ENCODE measurements around the gene ZNF416. TPM values are rescaled to one million over a fixed set of nuclear protein-coding genes. Genes with fewer than 3 reads are reported as not detected.

Gene ZNF416
- total and polyA plus RNA-seq, 2 donors (not counting 1 experiment from before 2014, with no cell fraction given): 1.6 to 13.9 TPM

DNA sequence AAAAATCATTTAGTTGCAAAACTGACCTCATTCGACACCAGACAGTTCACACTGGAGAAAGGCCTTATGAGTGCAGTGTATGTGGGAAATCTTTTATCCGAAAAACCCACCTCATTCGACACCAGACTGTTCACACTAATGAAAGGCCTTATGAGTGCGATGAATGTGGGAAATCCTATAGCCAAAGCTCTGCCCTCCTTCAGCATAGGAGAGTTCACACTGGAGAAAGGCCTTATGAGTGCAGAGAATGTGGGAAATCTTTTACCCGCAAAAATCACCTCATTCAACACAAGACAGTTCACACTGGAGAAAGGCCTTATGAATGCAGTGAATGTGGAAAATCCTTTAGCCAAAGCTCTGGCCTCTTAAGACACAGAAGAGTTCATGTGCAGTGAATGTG is 28.2 kb upstream of the ZNF416 start:
- no peak overlapping the region for H3K4me3 ChIP-seq (ENCODE audit: control extremely low read depth in 1 of 5, extremely low read depth in 1 of 5, insufficient read depth in 1 of 5, low read depth in 2 of 5, low read length in 4 of 5)
- peaks cover 0 to 11% (median 8%) of the 10 kb centered on the region in 3 donors for H3K9me3 ChIP-seq (ENCODE audit: control extremely low read depth in 1 of 3, control insufficient read depth in 2 of 3, insufficient read depth in 1 of 3, low read length in 2 of 3)
- WGBS (ENCODE audit: insufficient coverage): no CpG with 5 or more reads among the region's 5 CpGs
- Mint-ChIP-seq H3K9me3 (ENCODE audit: insufficient read depth) (peaks cover 2% of the 10 kb centered on the region), H3K27ac (no peak overlapping the region), H3K4me3 (no peak overlapping the region), H3K4me1 (no peaks in the 10 kb centered on the region), H3K27me3 (no peaks in the 10 kb centered on the region)
- intact Hi-C loops (cut with micrococcal nuclease): no loop called here
- no peaks in the 10 kb centered on the region for H3K27me3 ChIP-seq (replicated peaks in 1 of 4; ENCODE audit: control extremely low read depth in 1 of 4, control insufficient read depth in 3 of 4, insufficient read depth in 4 of 4, low read length in 3 of 4)
- ATAC-seq (ENCODE audit: low read depth) (no peak), DNase-seq (no peak)
- no peak overlapping the region for H2AFZ ChIP-seq (ENCODE audit: insufficient read depth, low read depth, low read length, poor library complexity, severe bottlenecking)
- CTCF ChIA-PET: interaction anchor here (0.7 kb wide), 2 partner anchors 16 to 463 kb away, joined by 3 to 4 read pairs; no protein-coding TSS in a partner anchor
- no peak overlapping the region for H3K4me2 ChIP-seq (replicated peaks; ENCODE audit: low read depth, low read length, poor library complexity, severe bottlenecking)
- peaks cover 6 to 40% of the 10 kb centered on the region in 2 experiments for H3K36me3 ChIP-seq (replicated peaks in 1 of 2; ENCODE audit: control extremely low read depth in 1 of 2, control insufficient read depth in 1 of 2, extremely low read depth in 1 of 2, insufficient read depth in 2 of 2, low read length in 1 of 2)
- no peak overlapping the region for H3K27ac ChIP-seq (ENCODE audit: low read length in 2 of 2)
- no peaks in the 10 kb centered on the region for H4K20me1 ChIP-seq (ENCODE audit: control insufficient read depth, insufficient read depth, low read length, poor library complexity, severe bottlenecking)
- no peak overlapping the region for H3K9ac ChIP-seq (ENCODE audit: low read length)
- TF ChIP-seq, protein P1, sequence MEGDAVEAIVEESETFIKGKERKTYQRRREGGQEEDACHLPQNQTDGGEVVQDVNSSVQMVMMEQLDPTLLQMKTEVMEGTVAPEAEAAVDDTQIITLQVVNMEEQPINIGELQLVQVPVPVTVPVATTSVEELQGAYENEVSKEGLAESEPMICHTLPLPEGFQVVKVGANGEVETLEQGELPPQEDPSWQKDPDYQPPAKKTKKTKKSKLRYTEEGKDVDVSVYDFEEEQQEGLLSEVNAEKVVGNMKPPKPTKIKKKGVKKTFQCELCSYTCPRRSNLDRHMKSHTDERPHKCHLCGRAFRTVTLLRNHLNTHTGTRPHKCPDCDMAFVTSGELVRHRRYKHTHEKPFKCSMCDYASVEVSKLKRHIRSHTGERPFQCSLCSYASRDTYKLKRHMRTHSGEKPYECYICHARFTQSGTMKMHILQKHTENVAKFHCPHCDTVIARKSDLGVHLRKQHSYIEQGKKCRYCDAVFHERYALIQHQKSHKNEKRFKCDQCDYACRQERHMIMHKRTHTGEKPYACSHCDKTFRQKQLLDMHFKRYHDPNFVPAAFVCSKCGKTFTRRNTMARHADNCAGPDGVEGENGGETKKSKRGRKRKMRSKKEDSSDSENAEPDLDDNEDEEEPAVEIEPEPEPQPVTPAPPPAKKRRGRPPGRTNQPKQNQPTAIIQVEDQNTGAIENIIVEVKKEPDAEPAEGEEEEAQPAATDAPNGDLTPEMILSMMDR (IDR thresholded peaks at IDR 0.05): no peak
- TF ChIP-seq EZH2 (IDR thresholded peaks at IDR 0.05; ENCODE audit: borderline replicate concordance, insufficient read depth, low read depth, low read length, poor library complexity, severe bottlenecking): no peak
- no peaks in the 10 kb centered on the region for H3K79me2 ChIP-seq (ENCODE audit: control insufficient read depth, insufficient read depth, low read length)
- no peaks in the 10 kb centered on the region for H3K4me1 ChIP-seq (ENCODE audit: control insufficient read depth in 2 of 2, insufficient read depth in 2 of 2, low read length in 2 of 2)
- POLR2A ChIA-PET: no interaction called here

DNA sequence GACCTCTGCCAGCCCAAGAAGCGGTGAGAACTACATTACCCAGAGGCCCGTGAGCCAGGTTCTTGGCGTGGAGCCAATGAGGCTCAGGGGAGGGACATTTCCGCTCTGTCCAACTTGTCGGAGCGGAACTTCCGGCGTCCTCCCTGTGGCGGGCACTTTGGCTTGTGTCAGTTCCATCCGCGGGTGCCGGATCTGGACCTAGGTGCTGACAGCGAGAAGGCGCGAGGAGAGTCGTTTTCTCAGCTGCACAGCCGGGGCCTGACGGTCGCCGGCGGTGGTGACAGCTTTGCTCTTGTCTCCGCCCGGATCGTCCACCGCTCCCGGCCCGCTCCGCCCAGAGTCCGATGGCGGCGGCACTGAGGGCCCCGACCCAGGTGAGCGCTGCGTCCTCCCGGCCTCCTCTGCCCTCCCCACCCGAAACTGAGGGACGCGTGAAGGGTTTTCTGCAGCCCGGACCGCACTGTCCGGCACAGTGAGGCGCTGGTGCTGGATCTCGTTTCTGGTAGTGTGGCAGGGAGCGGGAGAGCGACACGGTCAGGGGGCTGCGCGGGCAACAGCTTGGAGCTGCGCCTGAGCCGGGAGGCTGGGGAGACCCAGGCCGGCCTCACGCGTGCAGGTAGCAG is 21.2 kb upstream of the ZNF416 start, which contains the start of gene ZNF530:
TSS of gene ZNF530 (plus strand) at position 125 of the 623 bp plus-strand sequence. CDS start 4,461 bp downstream, outside the sequence.
- intact Hi-C loops (cut with micrococcal nuclease): loop anchor here (1.0 to 5.0 kb wide), 5 partner anchors 14 to 247 kb away; partner anchors contain the start of genes ZNF134, ZNF211, ZNF416 and ZNF587
- DNase-seq (peak; percentile 88), ATAC-seq (ENCODE audit: low read depth) (peak; percentile 99)
- no peaks in the 10 kb centered on the region for H3K27me3 ChIP-seq (replicated peaks in 1 of 4; ENCODE audit: control extremely low read depth in 1 of 4, control insufficient read depth in 3 of 4, insufficient read depth in 4 of 4, low read length in 3 of 4)
- CTCF ChIA-PET: interaction anchor here (1.3 kb wide), 1 partner anchor 14 kb away, joined by 3 read pairs; the partner anchor contains the start of gene ZNF134
- H3K79me2 ChIP-seq (ENCODE audit: control insufficient read depth, insufficient read depth, low read length): peaks cover 13% of the 10 kb centered on the region
- peak within 1 kb of the TSS; percentile 44 to 81 (median 77) for H3K4me3 ChIP-seq (ENCODE audit: control extremely low read depth in 1 of 5, extremely low read depth in 1 of 5, insufficient read depth in 1 of 5, low read depth in 2 of 5, low read length in 4 of 5)
- Mint-ChIP-seq H3K27me3 (peaks cover 3% of the 10 kb centered on the region), H3K9me3 (ENCODE audit: insufficient read depth) (peaks cover 4% of the 10 kb centered on the region), H3K4me3 (peak within 1 kb of the TSS; percentile 90), H3K4me1 (peaks cover 20% of the 10 kb centered on the region), H3K27ac (peak within 1 kb of the TSS; percentile 79)
- WGBS (ENCODE audit: insufficient coverage): 1% methylated on average over 52 of the region's 53 CpGs
- H3K9ac ChIP-seq (ENCODE audit: low read length): peak within 1 kb of the TSS; percentile 88
- TF ChIP-seq, protein P1 (IDR thresholded peaks at IDR 0.05): no peak
- no peak for TF ChIP-seq EZH2 (IDR thresholded peaks at IDR 0.05; ENCODE audit: borderline replicate concordance, insufficient read depth, low read depth, low read length, poor library complexity, severe bottlenecking)
- H3K4me1 ChIP-seq (ENCODE audit: control insufficient read depth in 2 of 2, insufficient read depth in 2 of 2, low read length in 2 of 2): peaks cover 11 to 14% of the 10 kb centered on the region in 2 donors
- peaks cover 4 to 9% (median 7%) of the 10 kb centered on the region in 3 donors for H3K9me3 ChIP-seq (ENCODE audit: control extremely low read depth in 1 of 3, control insufficient read depth in 2 of 3, insufficient read depth in 1 of 3, low read length in 2 of 3)
- peak within 1 kb of the TSS in 1 of 2 donors; percentile 52 for H3K27ac ChIP-seq (ENCODE audit: low read length in 2 of 2)
- peaks cover 0 to 9% of the 10 kb centered on the region in 2 experiments for H3K36me3 ChIP-seq (replicated peaks in 1 of 2; ENCODE audit: control extremely low read depth in 1 of 2, control insufficient read depth in 1 of 2, extremely low read depth in 1 of 2, insufficient read depth in 2 of 2, low read length in 1 of 2)
- H3K4me2 ChIP-seq (replicated peaks; ENCODE audit: low read depth, low read length, poor library complexity, severe bottlenecking): peak within 1 kb of the TSS; percentile 96
- peak within 1 kb of the TSS; percentile 89 for H2AFZ ChIP-seq (ENCODE audit: insufficient read depth, low read depth, low read length, poor library complexity, severe bottlenecking)
- H4K20me1 ChIP-seq (ENCODE audit: control insufficient read depth, insufficient read depth, low read length, poor library complexity, severe bottlenecking): no peaks in the 10 kb centered on the region
- POLR2A ChIA-PET: no interaction called here

Measured in B cell (primary cell).